DND-41 (cell line): ENCODE results near the gene MLIP.

Experiments used
- ATAC-seq: fragments of 200-7000 bp; cut with Tn5 transposase; 3 replicates; pipeline ENCODE4 v1.9.1; 2021; ENCODE audit warnings: low read depth; ENCODE audit not compliant: insufficient read depth
- DNase-seq: peaks from one replicate; pipeline ENCODE4 v3.0.0-alpha.2; 2020
- H2AFZ ChIP-seq: 2 replicates; pipeline ENCODE4 v1.6.0; 2012; ENCODE audit warnings: low read depth, low read length
- H3K27ac ChIP-seq: 2 replicates; pipeline ENCODE4 v1.5.1; 2012; ENCODE audit warnings: low read length, inconsistent platforms
- H3K27me3 ChIP-seq: fragments of 200-600 bp; sonication (generic); 2 replicates; pipeline ENCODE4 v1.6.0; 2012; ENCODE audit warnings: low read length, mild to moderate bottlenecking, inconsistent platforms; ENCODE audit not compliant: insufficient read depth, poor library complexity
- H3K36me3 ChIP-seq: 2 replicates; pipeline ENCODE4 v1.5.1; 2012; ENCODE audit warnings: low read length, inconsistent platforms; ENCODE audit not compliant: insufficient read depth
- H3K4me1 ChIP-seq: 2 replicates; pipeline ENCODE4 v1.5.1; 2012; ENCODE audit warnings: mild to moderate bottlenecking, low read length; ENCODE audit not compliant: insufficient read depth
- H3K4me2 ChIP-seq: 2 replicates; pipeline ENCODE4 v1.6.0; 2012; ENCODE audit warnings: mild to moderate bottlenecking, moderate library complexity, low read length, inconsistent platforms; ENCODE audit not compliant: insufficient read depth
- H3K4me3 ChIP-seq, 2 experiments: fragments of 200-600 bp in 1 of 2; shearing (Covaris generic) in 1 of 2; 2 replicates each; pipeline ENCODE4 v1.5.1; 2012 to 2016; ENCODE audit warnings: inconsistent platforms in 2 of 2, low read length in 2 of 2, mild to moderate bottlenecking in 2 of 2, low read depth in 1 of 2, moderate library complexity in 1 of 2
- H3K79me2 ChIP-seq: 2 replicates; pipeline ENCODE4 v1.6.0; 2012; ENCODE audit warnings: low read length, inconsistent platforms; ENCODE audit not compliant: insufficient read depth
- H3K9ac ChIP-seq: 2 replicates; pipeline ENCODE4 v1.6.0; 2012; ENCODE audit warnings: low read depth, mild to moderate bottlenecking, inconsistent platforms, low read length, moderate library complexity
- H3K9me3 ChIP-seq: 2 replicates; pipeline ENCODE4 v1.5.1; 2012; ENCODE audit warnings: low read length, moderate library complexity, mild to moderate bottlenecking, inconsistent platforms; ENCODE audit not compliant: insufficient read depth, severe bottlenecking
- H4K20me1 ChIP-seq: 2 replicates; pipeline ENCODE4 v1.6.0; 2012; ENCODE audit warnings: low read length; ENCODE audit not compliant: insufficient read depth
- EZH2 ChIP-seq: IDR thresholded peaks from 3 replicates; pipeline ENCODE4 v1.6.1; 2012; ENCODE audit warnings: borderline replicate concordance, low read depth, mild to moderate bottlenecking, moderate library complexity, low read length, inconsistent platforms; ENCODE audit not compliant: severe bottlenecking
- TF ChIP-seq, protein P1 (sequence below): IDR thresholded peaks from 2 replicates; pipeline ENCODE4 v1.5.1; 2012; ENCODE audit warnings: borderline replicate concordance, low read length, moderate library complexity, mild to moderate bottlenecking; ENCODE audit not compliant: poor library complexity, severe bottlenecking; ENCODE audit errors: extremely low read depth

MLIP gene

DNA sequence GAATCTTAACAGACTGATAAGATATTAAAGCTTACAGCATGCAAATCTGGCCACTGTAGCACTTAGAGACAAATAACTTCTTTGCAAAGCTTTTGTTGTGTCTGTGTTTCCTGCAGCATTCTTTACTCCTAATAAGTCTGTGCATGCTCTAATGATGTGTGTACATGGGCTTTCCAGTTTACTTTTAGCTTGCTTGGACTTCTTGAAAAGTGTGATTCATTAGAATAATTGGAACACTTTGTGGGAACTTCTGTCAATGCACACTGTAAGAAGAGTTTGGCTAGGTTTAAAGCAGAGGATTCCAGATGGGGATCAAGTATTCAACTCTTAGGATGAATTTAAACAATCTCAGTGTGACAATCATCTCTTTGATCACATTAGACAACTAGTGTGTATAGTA, 174.9 kb downstream of the MLIP start:
- H3K27ac ChIP-seq, result no peak overlapping the region
- H3K4me3 ChIP-seq, result no peak overlapping the region
- ATAC-seq, result no peak
- no peak overlapping the region for H3K9ac ChIP-seq
- H3K4me2 ChIP-seq, result no peak overlapping the region
- no peaks in the 10 kb centered on the region for H3K36me3 ChIP-seq
- TF ChIP-seq EZH2, result no peak
- TF ChIP-seq, protein P1, sequence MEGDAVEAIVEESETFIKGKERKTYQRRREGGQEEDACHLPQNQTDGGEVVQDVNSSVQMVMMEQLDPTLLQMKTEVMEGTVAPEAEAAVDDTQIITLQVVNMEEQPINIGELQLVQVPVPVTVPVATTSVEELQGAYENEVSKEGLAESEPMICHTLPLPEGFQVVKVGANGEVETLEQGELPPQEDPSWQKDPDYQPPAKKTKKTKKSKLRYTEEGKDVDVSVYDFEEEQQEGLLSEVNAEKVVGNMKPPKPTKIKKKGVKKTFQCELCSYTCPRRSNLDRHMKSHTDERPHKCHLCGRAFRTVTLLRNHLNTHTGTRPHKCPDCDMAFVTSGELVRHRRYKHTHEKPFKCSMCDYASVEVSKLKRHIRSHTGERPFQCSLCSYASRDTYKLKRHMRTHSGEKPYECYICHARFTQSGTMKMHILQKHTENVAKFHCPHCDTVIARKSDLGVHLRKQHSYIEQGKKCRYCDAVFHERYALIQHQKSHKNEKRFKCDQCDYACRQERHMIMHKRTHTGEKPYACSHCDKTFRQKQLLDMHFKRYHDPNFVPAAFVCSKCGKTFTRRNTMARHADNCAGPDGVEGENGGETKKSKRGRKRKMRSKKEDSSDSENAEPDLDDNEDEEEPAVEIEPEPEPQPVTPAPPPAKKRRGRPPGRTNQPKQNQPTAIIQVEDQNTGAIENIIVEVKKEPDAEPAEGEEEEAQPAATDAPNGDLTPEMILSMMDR, result no peak
- H4K20me1 ChIP-seq, result no peaks in the 10 kb centered on the region
- H3K27me3 ChIP-seq, result peaks cover 2% of the 10 kb centered on the region
- H3K4me1 ChIP-seq, result no peaks in the 10 kb centered on the region
- DNase-seq, result no peak
- H3K79me2 ChIP-seq, result no peaks in the 10 kb centered on the region
- H2AFZ ChIP-seq, result no peak overlapping the region
- no peaks in the 10 kb centered on the region for H3K9me3 ChIP-seq

DNA sequence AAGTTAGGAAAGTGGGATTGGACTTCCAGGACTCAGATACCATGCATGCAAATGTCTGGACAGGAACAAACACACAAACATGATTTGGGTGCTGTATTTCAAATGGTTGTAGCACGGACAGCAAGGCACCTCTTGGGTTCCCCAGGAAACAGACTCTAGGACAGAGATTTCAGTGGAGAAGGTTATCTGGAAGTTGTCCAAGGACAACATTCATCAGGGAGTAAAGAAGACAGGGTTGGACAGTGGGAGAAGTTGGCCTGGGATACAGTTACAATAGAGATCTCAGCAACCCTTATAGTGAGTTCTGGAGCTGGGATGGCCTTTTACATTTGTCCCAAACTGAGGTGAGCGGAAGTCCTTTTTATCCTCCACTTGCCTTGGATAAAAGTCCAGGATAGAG, 177.2 kb downstream of the MLIP start:
- TF ChIP-seq, protein P1, result no peak
- TF ChIP-seq EZH2, result no peak

DNA sequence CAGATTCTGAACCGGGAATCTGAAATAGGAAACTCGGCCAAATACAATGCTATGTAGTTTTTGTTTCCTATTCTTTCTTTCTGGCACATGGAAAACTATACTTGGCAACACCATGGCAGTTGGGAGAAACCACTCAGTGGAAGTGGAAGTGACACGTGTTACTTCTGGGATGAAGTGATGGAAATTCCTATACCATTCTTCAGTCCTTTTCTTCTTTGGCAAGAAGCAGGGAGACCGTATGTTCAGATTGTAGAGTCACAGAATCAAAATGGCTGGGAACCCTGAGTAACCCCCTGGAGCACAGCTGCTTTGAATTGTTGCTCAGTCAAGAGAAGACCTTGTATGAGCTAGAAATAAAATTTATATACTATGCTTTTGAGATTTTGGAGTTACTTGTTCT, 178.2 kb downstream of the MLIP start:
- no peak overlapping the region for H3K27ac ChIP-seq
- no peak overlapping the region for H2AFZ ChIP-seq
- H3K27me3 ChIP-seq, result peaks cover 4% of the 10 kb centered on the region
- no peaks in the 10 kb centered on the region for H3K9me3 ChIP-seq
- ATAC-seq (no peak), DNase-seq (no peak)
- H3K9ac ChIP-seq, result no peak overlapping the region
- no peak overlapping the region for H3K4me3 ChIP-seq
- no peaks in the 10 kb centered on the region for H4K20me1 ChIP-seq
- TF ChIP-seq, protein P1, result no peak
- no peak for TF ChIP-seq EZH2
- H3K4me2 ChIP-seq, result no peak overlapping the region
- no peaks in the 10 kb centered on the region for H3K4me1 ChIP-seq
- no peaks in the 10 kb centered on the region for H3K36me3 ChIP-seq
- H3K79me2 ChIP-seq, result no peaks in the 10 kb centered on the region

More for the DNA sequence above, 177.2 kb downstream of the MLIP start:
- H3K27ac ChIP-seq, result no peak overlapping the region
- DNase-seq (no peak), ATAC-seq (no peak)
- no peak overlapping the region for H2AFZ ChIP-seq
- H3K79me2 ChIP-seq, result no peaks in the 10 kb centered on the region
- no peak overlapping the region for H3K4me2 ChIP-seq
- H3K9ac ChIP-seq, result no peak overlapping the region
- no peaks in the 10 kb centered on the region for H3K4me1 ChIP-seq
- peaks cover 4% of the 10 kb centered on the region for H3K27me3 ChIP-seq
- H4K20me1 ChIP-seq, result no peaks in the 10 kb centered on the region
- H3K4me3 ChIP-seq, result no peak overlapping the region
- H3K9me3 ChIP-seq, result no peaks in the 10 kb centered on the region
- no peaks in the 10 kb centered on the region for H3K36me3 ChIP-seq

DNA sequence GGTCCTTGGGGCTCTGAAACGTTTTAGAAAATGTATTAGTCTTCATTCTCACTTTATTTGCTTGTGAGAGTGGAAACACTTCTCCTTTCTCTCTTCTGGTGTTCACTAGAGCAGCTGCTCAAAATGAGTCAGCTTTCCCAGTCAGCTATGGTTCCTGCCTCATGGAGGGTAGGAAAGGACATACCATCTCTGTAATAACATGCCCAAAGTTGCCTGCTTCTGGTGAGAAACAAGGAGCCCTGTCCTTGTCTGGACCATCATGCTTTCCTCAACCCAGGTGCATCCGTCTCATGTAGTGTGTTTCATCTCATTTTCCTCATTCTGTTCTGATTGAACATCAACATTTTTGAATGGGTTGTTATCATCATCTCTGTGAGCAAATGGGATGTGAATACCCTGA, 179.9 kb downstream of the MLIP start:
- H3K9ac ChIP-seq, result no peak overlapping the region
- H3K27me3 ChIP-seq, result peaks cover 4% of the 10 kb centered on the region
- H3K4me3 ChIP-seq, result no peak overlapping the region
- H3K27ac ChIP-seq, result no peak overlapping the region
- no peaks in the 10 kb centered on the region for H3K79me2 ChIP-seq
- no peak for ATAC-seq
- no peak overlapping the region for H2AFZ ChIP-seq
- H3K36me3 ChIP-seq, result no peaks in the 10 kb centered on the region
- no peak overlapping the region for H3K4me2 ChIP-seq
- H4K20me1 ChIP-seq, result no peaks in the 10 kb centered on the region
- no peak for TF ChIP-seq EZH2
- TF ChIP-seq, protein P1, result no peak
- H3K9me3 ChIP-seq, result no peaks in the 10 kb centered on the region
- DNase-seq, result no peak
- H3K4me1 ChIP-seq, result no peaks in the 10 kb centered on the region
